CD14-positive monocyte (primary cell): ENCODE results near the gene CA10. TPM values are rescaled to one million over a fixed set of nuclear protein-coding genes. Genes with fewer than 3 reads are reported as not detected.

Experiments
- DNase-seq, 3 donors: peaks; one replicate each; pipeline ENCODE4 v3.0.0-alpha.2; 2011 to 2022
- H2AFZ ChIP-seq: 2 replicates; pipeline ENCODE4 v1.6.0; 2012; ENCODE audit warnings: mild to moderate bottlenecking, low read depth, low read length, inconsistent platforms; ENCODE audit not compliant: insufficient read depth, poor library complexity, severe bottlenecking
- H3K27ac ChIP-seq, 2 donors: 1 replicate in 1 of 2; 2 replicates in 1 of 2; pipeline ENCODE4 v1.5.1; 2012 to 2013; ENCODE audit warnings: low read length in 2 of 2, control low read depth in 1 of 2, inconsistent platforms in 1 of 2, low read depth in 1 of 2, mild to moderate bottlenecking in 1 of 2
- H3K27me3 ChIP-seq, 2 donors: one replicate each; pipeline versions ENCODE4 v1.6.0 to v1.6.1; 2011 to 2013; ENCODE audit warnings: low read length in 2 of 2; ENCODE audit not compliant: control insufficient read depth in 2 of 2, insufficient read depth in 2 of 2
- H3K36me3 ChIP-seq, 2 donors: replicated peaks in 1 of 2; 1 replicate in 1 of 2; 2 replicates in 1 of 2; pipeline versions ENCODE4 v1.5.1 to v1.6.1; 2012 to 2013; ENCODE audit warnings: low read length in 2 of 2, control low read depth in 1 of 2, inconsistent platforms in 1 of 2, mild to moderate bottlenecking in 1 of 2; ENCODE audit not compliant: insufficient read depth in 2 of 2, control insufficient read depth in 1 of 2
- H3K4me1 ChIP-seq, 2 donors: 1 replicate in 1 of 2; 2 replicates in 1 of 2; pipeline versions ENCODE4 v1.5.1 to v1.6.1; 2012 to 2013; ENCODE audit warnings: low read length in 2 of 2, control low read depth in 1 of 2, inconsistent platforms in 1 of 2, mild to moderate bottlenecking in 1 of 2, moderate library complexity in 1 of 2; ENCODE audit not compliant: insufficient read depth in 2 of 2, control insufficient read depth in 1 of 2
- H3K4me2 ChIP-seq: replicated peaks from 2 replicates; pipeline ENCODE3; 2012; ENCODE audit warnings: low read length, moderate library complexity, mild to moderate bottlenecking; ENCODE audit not compliant: poor library complexity, severe bottlenecking; ENCODE audit errors: extremely low read depth
- H3K4me3 ChIP-seq, 3 experiments: fragments of 200-600 bp in 1 of 3; sonication (generic) in 1 of 3; replicated peaks in 1 of 3; 1 replicate in 2 of 3; 2 replicates in 1 of 3; pipeline ENCODE4 v1.5.1; 2011 to 2013; ENCODE audit warnings: low read length in 3 of 3, mild to moderate bottlenecking in 3 of 3, control low read depth in 2 of 3, low read depth in 2 of 3, inconsistent platforms in 1 of 3, moderate library complexity in 1 of 3
- H3K79me2 ChIP-seq: 2 replicates; pipeline ENCODE4 v1.6.0; 2012; ENCODE audit warnings: mild to moderate bottlenecking, control low read depth, inconsistent platforms, low read length, moderate library complexity; ENCODE audit not compliant: insufficient read depth
- H3K9ac ChIP-seq: 2 replicates; pipeline ENCODE4 v1.6.0; 2017; ENCODE audit warnings: low read length, mild to moderate bottlenecking; ENCODE audit not compliant: insufficient read depth, poor library complexity, severe bottlenecking
- H3K9me3 ChIP-seq, 2 donors: replicated peaks in 1 of 2; 1 replicate in 1 of 2; 2 replicates in 1 of 2; pipeline versions ENCODE4 v1.5.1 to v1.6.1; 2012 to 2013; ENCODE audit warnings: low read length in 2 of 2, control low read depth in 1 of 2; ENCODE audit not compliant: control insufficient read depth in 1 of 2, insufficient read depth in 1 of 2
- H4K20me1 ChIP-seq: 2 replicates; pipeline ENCODE4 v1.6.0; 2012; ENCODE audit warnings: mild to moderate bottlenecking, low read length, control low read depth, moderate library complexity; ENCODE audit not compliant: insufficient read depth
- H3K27ac Mint-ChIP-seq, 7 donors: one replicate each; pipeline ENCODE4 v1.8.0; 2020; ENCODE audit warnings: mild to moderate bottlenecking in 7 of 7, mixed read lengths in 7 of 7, moderate library complexity in 6 of 7, inconsistent platforms in 2 of 7
- H3K27me3 Mint-ChIP-seq, 3 donors: one replicate each; pipeline ENCODE4 v1.8.0; 2021 to 2022; ENCODE audit warnings: low read depth in 3 of 3, mild to moderate bottlenecking in 3 of 3, mixed read lengths in 3 of 3, moderate library complexity in 3 of 3, inconsistent platforms in 1 of 3
- H3K36me3 Mint-ChIP-seq, 2 donors: one replicate each; pipeline ENCODE4 v1.8.0; 2020; ENCODE audit warnings: mixed read lengths in 2 of 2, inconsistent platforms in 1 of 2, mild to moderate bottlenecking in 1 of 2
- H3K4me1 Mint-ChIP-seq: one replicate; pipeline ENCODE4 v1.8.0; 2020; ENCODE audit warnings: mild to moderate bottlenecking, mixed read lengths
- H3K4me3 Mint-ChIP-seq, 2 donors: one replicate each; pipeline ENCODE4 v1.8.0; 2020; ENCODE audit warnings: mild to moderate bottlenecking in 2 of 2, mixed read lengths in 2 of 2, moderate library complexity in 1 of 2
- H3K9me3 Mint-ChIP-seq, 7 donors: one replicate each; pipeline ENCODE4 v1.8.0; 2020 to 2022; ENCODE audit warnings: mixed read lengths in 7 of 7, mild to moderate bottlenecking in 6 of 7, moderate library complexity in 6 of 7, inconsistent platforms in 2 of 7
- WGBS: methylation state at CpG from one replicate; pipeline ENCODE4 v1.1.5; 2013; ENCODE audit warnings: missing lambda C conversion rate; ENCODE audit not compliant: insufficient coverage; 5-methylcytosine and 5-hydroxymethylcytosine counted together
- intact Hi-C, 2 donors: fragments of 100-400 bp; cut with micrococcal nuclease; formaldehyde crosslinking; loops; one replicate each; pipeline versions ENCODE4 v1.15.0 to v1.15.1; 2023
- polyA plus RNA-seq, 3 donors: library from polyadenylated mRNA; depleted of rRNA in 1 of 3; unstranded in 2 of 3; stranded (reverse) in 1 of 3; fragments of 300-500 nt in 2 of 3; fragments of >200 nt in 1 of 3; fragmentation: Illumina TruSeq in 2 of 3; gene quantifications; 1 replicate in 2 of 3; 2 replicates in 1 of 3; pipeline ENCODE4 v1.2.3, GENCODE V29; 2012 to 2021
- TF ChIP-seq, protein P1 (sequence below): fragments of 200-600 bp; IDR thresholded peaks from one replicate; pipeline ENCODE4 v1.8.0; 2022; ENCODE audit warnings: antibody characterized with exemption, mild to moderate bottlenecking

CA10 gene
- polyA plus RNA-seq, 3 donors, result not detected

DNA sequence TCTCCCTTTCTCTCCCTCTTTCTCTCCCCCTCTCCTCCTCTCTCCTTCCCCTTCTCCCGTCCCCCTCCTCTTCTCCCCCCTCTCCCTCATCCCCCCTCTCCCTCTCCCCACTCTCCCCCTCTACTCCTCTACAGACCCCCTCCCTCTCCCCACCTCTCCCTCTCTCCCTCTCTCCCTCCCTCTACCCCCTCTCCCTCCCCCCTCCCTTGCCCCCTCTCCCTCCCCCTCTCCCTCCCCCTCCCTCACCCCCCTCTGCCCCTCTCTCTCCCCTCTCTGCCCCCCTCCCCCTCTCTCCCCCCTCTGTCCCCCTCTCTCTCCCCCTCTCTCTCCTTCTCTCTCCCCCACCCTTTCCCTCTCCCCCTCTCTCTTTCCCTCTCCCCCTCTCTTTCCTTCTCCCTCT lies 545.3 kb downstream of the CA10 start:
- H3K4me3 Mint-ChIP-seq, result no peak overlapping the region
- no peaks in the 10 kb centered on the region for H3K27me3 ChIP-seq
- DNase-seq, result no peak
- H3K9me3 Mint-ChIP-seq, result peaks cover 0 to 5% (median 0%) of the 10 kb centered on the region in 7 donors
- TF ChIP-seq, protein P1, sequence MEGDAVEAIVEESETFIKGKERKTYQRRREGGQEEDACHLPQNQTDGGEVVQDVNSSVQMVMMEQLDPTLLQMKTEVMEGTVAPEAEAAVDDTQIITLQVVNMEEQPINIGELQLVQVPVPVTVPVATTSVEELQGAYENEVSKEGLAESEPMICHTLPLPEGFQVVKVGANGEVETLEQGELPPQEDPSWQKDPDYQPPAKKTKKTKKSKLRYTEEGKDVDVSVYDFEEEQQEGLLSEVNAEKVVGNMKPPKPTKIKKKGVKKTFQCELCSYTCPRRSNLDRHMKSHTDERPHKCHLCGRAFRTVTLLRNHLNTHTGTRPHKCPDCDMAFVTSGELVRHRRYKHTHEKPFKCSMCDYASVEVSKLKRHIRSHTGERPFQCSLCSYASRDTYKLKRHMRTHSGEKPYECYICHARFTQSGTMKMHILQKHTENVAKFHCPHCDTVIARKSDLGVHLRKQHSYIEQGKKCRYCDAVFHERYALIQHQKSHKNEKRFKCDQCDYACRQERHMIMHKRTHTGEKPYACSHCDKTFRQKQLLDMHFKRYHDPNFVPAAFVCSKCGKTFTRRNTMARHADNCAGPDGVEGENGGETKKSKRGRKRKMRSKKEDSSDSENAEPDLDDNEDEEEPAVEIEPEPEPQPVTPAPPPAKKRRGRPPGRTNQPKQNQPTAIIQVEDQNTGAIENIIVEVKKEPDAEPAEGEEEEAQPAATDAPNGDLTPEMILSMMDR, result no peak
- H3K9ac ChIP-seq, result no peak overlapping the region
- no peak overlapping the region for H3K27ac ChIP-seq
- H4K20me1 ChIP-seq, result no peaks in the 10 kb centered on the region
- no peak overlapping the region for H2AFZ ChIP-seq
- H3K4me1 Mint-ChIP-seq, result no peaks in the 10 kb centered on the region
- H3K36me3 Mint-ChIP-seq, result no peaks in the 10 kb centered on the region
- no peaks in the 10 kb centered on the region for H3K36me3 ChIP-seq
- no peaks in the 10 kb centered on the region for H3K9me3 ChIP-seq
- no CpG with 5 or more reads among the region's 1 CpG for WGBS
- no peak overlapping the region for H3K4me3 ChIP-seq
- no peaks in the 10 kb centered on the region for H3K4me1 ChIP-seq
- no peaks in the 10 kb centered on the region for H3K79me2 ChIP-seq
- H3K4me2 ChIP-seq, result no peak overlapping the region
- no peak overlapping the region for H3K27ac Mint-ChIP-seq
- H3K27me3 Mint-ChIP-seq, result peaks cover 0 to 5% (median 1%) of the 10 kb centered on the region in 3 donors
- intact Hi-C loops, result no loop called here

DNA sequence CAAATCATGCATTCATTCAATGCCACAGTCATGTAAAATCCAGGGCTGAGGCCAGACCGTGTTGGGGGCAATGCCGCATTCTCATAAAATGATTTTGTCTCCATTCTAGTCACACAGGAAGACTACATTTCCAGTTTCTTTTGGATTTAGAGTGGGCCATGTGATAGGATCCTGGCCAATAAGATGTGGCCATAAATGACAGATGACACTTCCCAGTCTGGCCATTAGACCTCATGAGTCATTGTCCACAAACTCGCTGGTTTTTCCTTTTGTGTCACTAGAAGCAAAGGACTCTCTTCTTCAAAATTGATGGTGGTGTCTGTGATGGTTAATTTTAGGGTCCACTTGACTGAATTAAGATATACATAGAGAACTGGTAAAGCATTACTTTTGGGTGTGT lies 545.8 kb downstream of the CA10 start:
- Mint-ChIP-seq H3K9me3 (peaks cover 0 to 5% (median 0%) of the 10 kb centered on the region in 7 donors), H3K27me3 (peaks cover 0 to 3% (median 0%) of the 10 kb centered on the region in 3 donors), H3K4me3 (no peak overlapping the region), H3K36me3 (no peaks in the 10 kb centered on the region), H3K27ac (no peak overlapping the region), H3K4me1 (no peaks in the 10 kb centered on the region)
- H3K4me2 ChIP-seq, result no peak overlapping the region
- no peaks in the 10 kb centered on the region for H3K4me1 ChIP-seq
- H3K36me3 ChIP-seq, result no peaks in the 10 kb centered on the region
- no peak overlapping the region for H3K4me3 ChIP-seq
- H3K27me3 ChIP-seq, result no peaks in the 10 kb centered on the region
- no peak overlapping the region for H3K9ac ChIP-seq
- H3K9me3 ChIP-seq, result no peaks in the 10 kb centered on the region
- H2AFZ ChIP-seq, result no peak overlapping the region
- H3K79me2 ChIP-seq, result no peaks in the 10 kb centered on the region
- intact Hi-C loops, result no loop called here
- H3K27ac ChIP-seq, result no peak overlapping the region
- no CpG with 5 or more reads among the region's 3 CpGs for WGBS
- DNase-seq, result no peak
- TF ChIP-seq, protein P1, result no peak
- H4K20me1 ChIP-seq, result no peaks in the 10 kb centered on the region
